DOHH2 (cell line): ENCODE results near the gene NUP98.

Source experiments
- EZH2phosphoT487 ChIP-seq: fragments of 200-600 bp; sonication (generic); IDR thresholded peaks from 2 replicates; pipeline ENCODE4 v1.6.1; 2017; ENCODE audit warnings: borderline replicate concordance, mild to moderate bottlenecking, antibody characterized with exemption, low read length, moderate library complexity, mixed read lengths
- TF ChIP-seq, protein P1 (sequence below): fragments of 200-600 bp; sonication (generic); IDR thresholded peaks from one replicate; pipeline ENCODE4 v1.5.1; 2014; ENCODE audit warnings: antibody characterized with exemption, mild to moderate bottlenecking, low read depth, low read length; ENCODE audit not compliant: poor library complexity, severe bottlenecking

GRCh38 chr11:3745161-3745560, 52.2 kb downstream of the NUP98 start:
- TF ChIP-seq, protein P1, sequence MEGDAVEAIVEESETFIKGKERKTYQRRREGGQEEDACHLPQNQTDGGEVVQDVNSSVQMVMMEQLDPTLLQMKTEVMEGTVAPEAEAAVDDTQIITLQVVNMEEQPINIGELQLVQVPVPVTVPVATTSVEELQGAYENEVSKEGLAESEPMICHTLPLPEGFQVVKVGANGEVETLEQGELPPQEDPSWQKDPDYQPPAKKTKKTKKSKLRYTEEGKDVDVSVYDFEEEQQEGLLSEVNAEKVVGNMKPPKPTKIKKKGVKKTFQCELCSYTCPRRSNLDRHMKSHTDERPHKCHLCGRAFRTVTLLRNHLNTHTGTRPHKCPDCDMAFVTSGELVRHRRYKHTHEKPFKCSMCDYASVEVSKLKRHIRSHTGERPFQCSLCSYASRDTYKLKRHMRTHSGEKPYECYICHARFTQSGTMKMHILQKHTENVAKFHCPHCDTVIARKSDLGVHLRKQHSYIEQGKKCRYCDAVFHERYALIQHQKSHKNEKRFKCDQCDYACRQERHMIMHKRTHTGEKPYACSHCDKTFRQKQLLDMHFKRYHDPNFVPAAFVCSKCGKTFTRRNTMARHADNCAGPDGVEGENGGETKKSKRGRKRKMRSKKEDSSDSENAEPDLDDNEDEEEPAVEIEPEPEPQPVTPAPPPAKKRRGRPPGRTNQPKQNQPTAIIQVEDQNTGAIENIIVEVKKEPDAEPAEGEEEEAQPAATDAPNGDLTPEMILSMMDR = no peak
- no peak for TF ChIP-seq EZH2phosphoT487
